OCI-LY1 (cell line): Measurements from ENCODE around the gene CCL28.

Experiments
- H2AFZ ChIP-seq: fragments of 200-600 bp; sonication (generic), shearing (Covaris generic); 2 replicates; pipeline ENCODE4 v1.6.0; 2014; ENCODE audit warnings: antibody characterized with exemption, mild to moderate bottlenecking, low read length
- H3F3A ChIP-seq: fragments of 200-600 bp; sonication (generic), shearing (Covaris generic); 2 replicates; pipeline ENCODE4 v1.6.0; 2014; ENCODE audit warnings: mild to moderate bottlenecking, antibody characterized with exemption, low read length, moderate library complexity; ENCODE audit not compliant: insufficient read depth
- H3K27ac ChIP-seq: fragments of 200-600 bp; sonication (generic); 2 replicates; pipeline ENCODE4 v1.5.1; 2014; ENCODE audit warnings: low read length, mixed run types, mild to moderate bottlenecking, low read depth; ENCODE audit not compliant: poor library complexity, severe bottlenecking
- H3K27me3 ChIP-seq: fragments of 200-600 bp; sonication (generic); 2 replicates; pipeline ENCODE4 v1.6.0; 2014; ENCODE audit warnings: antibody characterized with exemption, mild to moderate bottlenecking, low read length, moderate library complexity; ENCODE audit not compliant: insufficient read depth
- H3K36me3 ChIP-seq: fragments of 200-600 bp; sonication (generic); 2 replicates; pipeline ENCODE4 v1.6.1; 2014; ENCODE audit warnings: mild to moderate bottlenecking, antibody characterized with exemption, low read length, moderate library complexity, mixed read lengths; ENCODE audit not compliant: insufficient read depth
- H3K4me1 ChIP-seq: fragments of 200-600 bp; sonication (generic); 2 replicates; pipeline ENCODE4 v1.5.1; 2014; ENCODE audit warnings: mild to moderate bottlenecking, low read length, moderate library complexity; ENCODE audit not compliant: insufficient read depth, severe bottlenecking
- H3K4me2 ChIP-seq: fragments of 200-600 bp; sonication (generic), shearing (Covaris generic); 2 replicates; pipeline ENCODE4 v1.6.1; 2014; ENCODE audit warnings: low read length
- H3K4me3 ChIP-seq: fragments of 200-600 bp; sonication (generic); 2 replicates; pipeline ENCODE4 v1.5.1; 2014; ENCODE audit warnings: low read length, low read depth, mild to moderate bottlenecking, mixed read lengths; ENCODE audit not compliant: poor library complexity, severe bottlenecking
- H3K79me2 ChIP-seq: fragments of 200-600 bp; shearing (Covaris generic); 2 replicates; pipeline ENCODE4 v1.6.1; 2016; ENCODE audit warnings: mixed run types, low read length, mixed read lengths; ENCODE audit not compliant: insufficient read depth
- H3K9ac ChIP-seq: fragments of 200-600 bp; sonication (generic), shearing (Covaris generic); 2 replicates; pipeline ENCODE4 v1.6.1; 2014; ENCODE audit warnings: mild to moderate bottlenecking, low read length, mixed read lengths
- H3K9me2 ChIP-seq: fragments of 200-600 bp; sonication (generic), shearing (Covaris generic); 2 replicates; pipeline ENCODE4 v1.6.1; 2014; ENCODE audit warnings: low read depth, mild to moderate bottlenecking, low read length, mixed read lengths
- H3K9me3 ChIP-seq: fragments of 200-600 bp; shearing (Covaris generic); 2 replicates; pipeline ENCODE4 v1.6.1; 2014; ENCODE audit warnings: low read length, mixed read lengths
- H4K20me1 ChIP-seq: fragments of 200-600 bp; sonication (generic), shearing (Covaris generic); 2 replicates; pipeline ENCODE4 v1.6.0; 2016; ENCODE audit warnings: mild to moderate bottlenecking, low read length; ENCODE audit not compliant: insufficient read depth
- EZH2 ChIP-seq: fragments of 200-600 bp; sonication (generic), shearing (Covaris generic); IDR thresholded peaks from 2 replicates; pipeline ENCODE4 v1.8.0; 2017; ENCODE audit warnings: borderline replicate concordance, mixed run types, mild to moderate bottlenecking, antibody characterized with exemption, low read length, moderate library complexity, mixed read lengths
- TF ChIP-seq, protein P1 (sequence below): fragments of 200-600 bp; sonication (generic), shearing (Covaris generic); IDR thresholded peaks from 2 replicates; pipeline ENCODE4 v1.5.1; 2017; ENCODE audit warnings: mild to moderate bottlenecking, antibody characterized with exemption, low read length, moderate library complexity, mixed read lengths

The CCL28 gene

DNA sequence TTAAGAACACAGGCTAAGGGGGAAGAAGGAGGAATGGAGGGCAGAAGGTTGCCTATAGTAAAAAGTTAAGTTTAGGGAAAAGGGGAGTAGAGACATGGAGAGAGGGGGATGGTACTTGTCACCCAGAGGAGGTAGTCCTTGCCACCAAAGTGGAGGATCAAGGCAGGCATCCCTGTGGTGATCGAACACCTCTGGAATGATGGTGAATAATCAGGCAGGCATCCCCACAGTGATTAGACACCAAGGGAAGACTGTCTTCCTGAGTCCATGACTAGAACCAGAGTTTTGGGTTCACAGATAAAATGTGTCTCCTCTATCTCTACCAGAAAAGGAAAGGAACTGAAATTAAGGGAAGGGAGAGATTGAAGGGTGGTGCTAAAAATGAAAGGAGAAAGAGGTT, 79.8 kb downstream of the CCL28 start:
- TF ChIP-seq, protein P1, sequence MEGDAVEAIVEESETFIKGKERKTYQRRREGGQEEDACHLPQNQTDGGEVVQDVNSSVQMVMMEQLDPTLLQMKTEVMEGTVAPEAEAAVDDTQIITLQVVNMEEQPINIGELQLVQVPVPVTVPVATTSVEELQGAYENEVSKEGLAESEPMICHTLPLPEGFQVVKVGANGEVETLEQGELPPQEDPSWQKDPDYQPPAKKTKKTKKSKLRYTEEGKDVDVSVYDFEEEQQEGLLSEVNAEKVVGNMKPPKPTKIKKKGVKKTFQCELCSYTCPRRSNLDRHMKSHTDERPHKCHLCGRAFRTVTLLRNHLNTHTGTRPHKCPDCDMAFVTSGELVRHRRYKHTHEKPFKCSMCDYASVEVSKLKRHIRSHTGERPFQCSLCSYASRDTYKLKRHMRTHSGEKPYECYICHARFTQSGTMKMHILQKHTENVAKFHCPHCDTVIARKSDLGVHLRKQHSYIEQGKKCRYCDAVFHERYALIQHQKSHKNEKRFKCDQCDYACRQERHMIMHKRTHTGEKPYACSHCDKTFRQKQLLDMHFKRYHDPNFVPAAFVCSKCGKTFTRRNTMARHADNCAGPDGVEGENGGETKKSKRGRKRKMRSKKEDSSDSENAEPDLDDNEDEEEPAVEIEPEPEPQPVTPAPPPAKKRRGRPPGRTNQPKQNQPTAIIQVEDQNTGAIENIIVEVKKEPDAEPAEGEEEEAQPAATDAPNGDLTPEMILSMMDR: no peak
- TF ChIP-seq EZH2: no peak
- Histone ChIP-seq H3K27me3 (peaks cover 2% of the 10 kb centered on the region; the same call in 1 of the 2 replicates), H3K9me3 (0 out of 2 replicates have a peak, but pooled peaks cover 2% of the 10 kb centered on the region), H3F3A (no peaks in the 10 kb centered on the region), H3K4me3 (no peak overlapping the region), H3K9me2 (no peaks in the 10 kb centered on the region), H3K79me2 (no peaks in the 10 kb centered on the region), H3K27ac (no peak overlapping the region), H3K4me2 (no peak overlapping the region), H2AFZ (no peak overlapping the region), H3K36me3 (no peaks in the 10 kb centered on the region; the same call in 1 of the 2 replicates), H3K4me1 (no peaks in the 10 kb centered on the region), H3K9ac (no peak overlapping the region), H4K20me1 (no peaks in the 10 kb centered on the region)
